ENCODE results near the gene NUDT7.

Gene NUDT7

DNA sequence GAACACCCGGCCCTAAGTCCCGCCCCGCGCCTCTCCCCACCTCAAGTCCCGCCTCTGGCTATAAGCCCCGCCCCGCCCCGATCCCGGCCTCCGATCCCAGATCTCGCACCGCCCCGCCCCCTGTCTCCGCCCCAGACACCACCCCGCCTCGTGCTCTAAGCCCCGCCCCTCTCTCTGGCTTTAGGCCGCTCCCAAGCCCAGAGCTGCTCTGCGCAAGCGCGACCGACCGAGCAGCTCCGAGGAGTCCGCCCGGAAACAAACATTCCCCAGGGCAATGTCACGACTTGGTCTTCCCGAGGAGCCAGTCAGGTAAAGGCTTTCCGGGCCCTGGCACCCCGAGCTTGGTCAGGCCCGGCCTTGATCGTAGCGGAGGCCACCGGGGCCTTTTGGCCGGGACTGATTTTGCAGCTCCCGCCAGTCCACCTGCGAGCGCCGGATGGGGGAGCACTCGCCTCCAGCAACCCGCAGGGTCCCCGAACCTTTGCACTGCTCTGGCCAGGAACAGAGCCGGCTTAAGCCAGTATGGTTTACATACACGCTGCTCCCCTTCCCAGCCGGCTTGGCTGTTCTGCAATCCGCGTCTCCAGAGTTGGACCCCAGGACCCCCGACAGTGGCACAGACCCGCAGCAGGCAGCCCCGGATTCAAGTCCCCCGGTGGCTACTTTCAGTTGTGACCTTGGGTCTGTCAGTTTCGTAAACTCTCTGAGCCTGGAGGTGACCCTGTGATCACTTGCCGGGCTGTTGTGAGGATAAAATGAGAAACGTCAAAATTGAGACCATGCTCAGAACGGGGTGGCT is at the start of gene NUDT7:
Gene NUDT7 (plus strand): TSS at position 206 of the 799 bp plus-strand sequence. CDS start 69 bp downstream, at position 275.
- peak within 1 kb of the TSS in 20 of 21 experiments; percentile 42 to 92 (median 83) for H3K27ac ChIP-seq
- peak within 1 kb of the TSS; percentile 54 to 89 (median 79) for H3K4me3 ChIP-seq

DNA sequence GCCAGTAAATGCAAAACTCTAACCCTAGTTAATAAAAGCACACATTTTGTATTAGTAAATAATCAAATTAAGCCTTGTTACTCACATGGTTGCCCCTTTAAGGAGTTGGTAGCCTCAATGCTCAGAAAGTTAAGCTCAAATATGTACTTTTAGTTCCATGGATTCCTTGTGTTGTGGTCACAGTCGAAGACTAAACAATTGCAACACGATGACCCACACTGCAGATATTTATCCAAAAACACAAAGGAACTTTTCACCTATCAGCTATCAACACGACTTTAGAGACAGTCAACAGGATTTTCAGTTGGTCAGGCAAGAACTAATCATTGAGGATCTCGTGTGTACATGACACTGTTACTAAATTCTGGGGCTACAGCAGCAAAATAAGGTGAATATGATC is 47.4 kb upstream of the NUDT7 start:
- H3K4me3 ChIP-seq = no peak overlapping the region
- no peak overlapping the region for H3K27ac ChIP-seq

DNA sequence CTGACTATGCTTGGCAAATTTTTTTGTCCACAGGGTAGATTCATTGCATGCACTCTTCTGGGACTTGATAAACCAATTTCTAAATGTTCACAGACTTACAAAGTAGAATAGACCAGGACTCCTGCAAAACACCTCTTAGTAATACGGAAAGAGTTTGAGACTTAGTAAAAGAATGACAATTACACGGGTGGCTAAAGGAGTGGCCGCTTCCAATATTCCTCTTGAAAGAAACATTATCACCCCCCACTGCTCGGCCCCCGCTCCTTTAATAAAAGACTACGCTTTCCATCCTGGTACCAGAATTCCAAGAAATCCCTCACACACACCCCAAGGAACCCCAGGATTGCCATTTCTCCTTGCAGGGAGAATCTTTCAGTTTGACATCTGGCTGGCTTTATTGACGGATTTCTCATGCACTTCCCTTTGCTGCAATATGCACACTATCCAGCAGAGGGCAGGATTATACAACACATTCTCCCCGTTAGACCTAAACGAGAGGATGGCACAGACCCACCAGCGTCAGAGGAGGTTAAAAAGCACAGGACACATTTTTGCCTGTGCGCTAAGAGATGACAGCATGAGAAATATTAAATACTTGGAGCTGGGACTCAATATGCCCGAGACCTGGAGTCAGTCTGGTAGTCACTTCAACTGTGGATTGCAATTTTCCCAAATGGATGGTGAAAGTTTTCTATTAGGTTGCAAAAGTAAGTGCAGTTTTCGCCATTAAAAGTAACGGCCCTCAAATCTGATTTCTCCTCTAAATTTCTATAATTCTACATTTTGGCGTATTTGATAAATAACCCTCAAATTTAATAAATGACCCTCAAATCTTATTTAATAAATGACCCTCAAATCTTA is 46.6 kb upstream of the NUDT7 start:
- Histone ChIP-seq H3K27ac (no peak overlapping the region), H3K4me3 (no peak overlapping the region)

DNA sequence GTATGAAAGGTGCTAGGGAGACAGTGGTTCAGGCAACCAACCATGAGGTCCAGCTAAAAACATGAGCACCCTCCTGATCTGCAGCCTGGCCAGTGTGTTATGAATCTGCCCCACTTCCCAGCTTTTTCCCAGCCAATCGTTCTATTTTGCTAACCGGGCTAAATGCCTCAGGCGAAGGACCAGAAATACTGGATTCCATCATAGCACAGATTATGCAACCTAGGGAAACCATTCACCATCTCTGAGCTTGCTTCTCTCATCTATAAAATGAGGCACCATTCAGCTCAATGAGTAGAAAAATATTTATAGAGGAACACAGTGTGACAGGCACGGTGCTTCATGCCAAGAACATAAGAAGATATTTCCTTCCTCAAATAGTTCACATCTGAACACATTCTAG is 45.2 kb upstream of the NUDT7 start:
- Histone ChIP-seq H3K27ac (no peak overlapping the region), H3K4me3 (no peak overlapping the region)

DNA sequence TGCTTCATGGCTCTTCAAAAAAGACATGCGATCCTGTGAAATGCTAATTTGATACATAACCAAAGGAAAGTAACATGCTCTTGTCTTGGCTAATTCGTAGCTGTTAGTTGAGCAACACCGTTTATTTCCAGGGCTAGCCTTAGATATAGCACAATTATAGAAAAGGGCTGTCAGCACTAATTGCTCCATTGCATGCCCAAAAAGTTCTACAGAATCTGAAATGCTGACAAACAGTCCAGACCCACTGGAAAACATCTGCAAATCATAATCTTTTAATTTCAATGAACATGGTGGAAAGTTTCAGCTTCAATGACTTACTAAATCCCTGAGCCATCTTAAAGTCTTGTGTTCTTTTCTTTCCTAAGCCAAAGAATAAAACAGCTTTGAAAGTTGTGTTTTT is 42.9 kb upstream of the NUDT7 start:
- no peak overlapping the region for H3K27ac ChIP-seq
- no peak overlapping the region for H3K4me3 ChIP-seq

DNA sequence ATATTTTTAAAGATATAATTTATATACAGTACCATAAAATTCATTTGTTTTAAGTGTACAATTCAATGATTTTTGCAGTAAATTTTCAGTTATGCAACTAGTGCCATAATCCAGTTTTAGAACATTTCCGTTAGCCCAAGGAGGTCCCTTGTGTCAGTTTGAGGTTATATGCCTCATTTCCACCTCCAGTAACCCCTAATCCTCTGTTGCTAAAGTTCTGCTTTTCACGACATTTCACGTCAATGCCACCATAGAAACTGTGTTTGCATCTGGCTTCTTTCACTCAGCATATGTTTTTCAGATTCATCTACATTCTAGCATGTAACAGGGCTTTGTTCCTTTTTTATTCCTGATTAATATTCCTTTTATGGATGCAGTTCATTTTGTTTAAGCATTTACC is 42.4 kb upstream of the NUDT7 start:
- no peak overlapping the region for H3K4me3 ChIP-seq

DNA sequence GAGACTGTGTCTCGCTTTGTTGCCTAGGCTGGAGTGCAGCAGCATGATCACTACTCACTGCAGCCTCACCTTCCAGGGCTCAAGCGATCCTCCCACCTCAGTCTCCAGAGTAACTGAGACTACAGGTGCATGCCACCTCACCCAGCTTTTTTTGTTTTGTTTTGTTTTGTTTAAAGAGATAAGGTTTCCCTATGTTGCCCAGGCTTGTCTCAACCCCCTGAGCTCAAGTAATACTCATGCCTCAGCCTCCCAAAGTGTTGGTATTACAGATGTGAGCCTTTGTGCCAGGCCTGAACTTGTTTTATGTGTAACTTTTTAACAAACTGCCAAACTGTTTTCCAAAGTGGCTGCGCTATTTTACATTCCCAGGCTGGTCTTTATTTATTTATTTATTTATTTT is 41.8 kb upstream of the NUDT7 start:
- no peak overlapping the region for H3K4me3 ChIP-seq
- no peak overlapping the region for H3K27ac ChIP-seq

More for the DNA sequence above, 42.4 kb upstream of the NUDT7 start:
- H3K27ac ChIP-seq = no peak overlapping the region

DNA sequence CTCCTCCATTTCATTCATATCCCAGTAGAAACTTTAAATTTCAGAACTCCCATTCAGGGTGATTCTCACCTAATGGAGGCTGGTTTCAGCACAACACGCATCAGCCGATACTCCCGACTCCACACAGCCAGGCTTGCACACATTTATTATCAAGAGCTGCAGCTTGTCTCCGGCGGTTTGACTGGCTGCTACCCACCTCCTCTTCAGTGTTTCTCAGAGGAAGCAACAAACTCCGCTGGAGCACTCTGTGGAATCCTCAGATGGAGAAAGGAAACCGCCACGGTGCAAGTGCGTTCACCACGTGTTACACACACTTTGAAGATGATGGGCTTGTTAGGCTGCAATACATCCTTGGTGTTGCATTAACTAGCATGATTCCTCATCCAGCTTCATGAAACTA is 39.7 kb upstream of the NUDT7 start:
- Histone ChIP-seq H3K27ac (no peak overlapping the region), H3K4me3 (no peak overlapping the region)

DNA sequence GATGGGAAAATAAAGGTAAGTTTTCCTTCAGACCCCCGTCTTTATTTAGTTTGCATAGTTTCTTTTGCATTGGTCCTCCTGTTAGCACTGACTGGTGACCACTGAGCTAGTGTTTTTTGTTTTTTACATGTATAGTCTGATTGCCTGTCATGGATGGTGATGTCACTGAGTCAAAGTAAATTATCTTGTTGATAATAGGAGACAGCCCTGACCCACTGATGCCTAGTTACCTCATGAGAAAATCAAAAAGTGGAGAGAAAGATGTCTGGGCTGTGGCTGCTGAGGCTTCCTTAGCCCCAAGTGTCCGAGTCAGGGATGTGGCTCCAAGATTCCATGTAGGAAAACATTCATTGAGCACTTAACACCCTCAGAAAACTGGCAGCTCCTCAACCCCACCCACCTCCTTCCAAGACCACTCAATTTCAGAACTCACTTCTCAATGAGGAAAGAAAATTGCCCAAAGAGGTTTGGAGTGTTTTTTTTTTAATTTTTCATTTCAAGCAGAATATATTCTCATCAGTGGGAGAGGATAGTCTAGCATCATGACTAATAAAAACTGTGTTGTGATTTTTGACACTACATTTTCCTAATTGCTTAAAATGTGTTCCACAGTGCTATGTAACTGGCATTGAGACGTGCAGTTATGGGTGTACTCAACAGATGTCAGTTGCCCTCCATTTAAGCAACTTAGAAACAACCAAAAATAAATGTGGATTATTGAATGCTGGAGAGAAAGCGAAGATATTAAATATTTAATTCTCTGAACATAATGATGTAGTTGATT is 38.7 kb upstream of the NUDT7 start:
- H3K27ac ChIP-seq = no peak overlapping the region
- H3K4me3 ChIP-seq = no peak overlapping the region

DNA sequence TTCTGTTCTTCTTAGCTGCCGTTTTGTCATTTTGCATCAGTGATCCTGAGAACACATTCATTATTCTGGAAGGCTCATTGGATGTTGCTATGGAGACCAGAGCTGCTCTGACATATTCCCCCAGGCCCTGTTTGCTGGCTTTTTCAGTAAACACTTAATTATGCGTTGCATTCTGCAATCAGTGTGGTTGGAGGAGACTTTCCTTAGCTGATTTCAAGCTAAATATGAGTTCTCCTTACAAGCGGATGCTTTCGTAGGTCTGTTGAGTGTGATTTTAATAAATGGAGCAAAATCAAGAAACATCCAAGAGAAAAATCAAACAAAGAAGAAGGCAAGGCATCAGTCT is 38.2 kb upstream of the NUDT7 start:
- no peak overlapping the region for H3K4me3 ChIP-seq
- H3K27ac ChIP-seq = no peak overlapping the region

DNA sequence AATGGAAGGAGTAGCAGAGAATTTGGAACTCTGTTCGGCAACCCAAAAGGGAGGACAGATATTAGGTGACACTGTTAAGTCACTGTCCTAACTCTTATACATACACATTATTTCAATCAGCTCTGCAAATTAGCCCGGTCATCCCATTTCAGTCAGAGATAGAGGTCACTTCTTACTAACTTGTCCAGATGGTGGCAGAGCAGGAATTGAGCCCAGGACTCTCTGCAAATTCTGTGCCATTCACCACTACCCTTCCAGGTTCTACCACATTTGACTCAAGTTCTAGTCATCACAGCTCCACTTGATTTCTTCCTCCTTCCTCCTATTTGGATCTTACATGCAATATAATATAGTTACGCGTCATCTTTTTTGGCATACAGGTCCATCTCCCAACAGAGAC is 35.9 kb upstream of the NUDT7 start:
- Histone ChIP-seq H3K27ac (no peak overlapping the region), H3K4me3 (no peak overlapping the region)

DNA sequence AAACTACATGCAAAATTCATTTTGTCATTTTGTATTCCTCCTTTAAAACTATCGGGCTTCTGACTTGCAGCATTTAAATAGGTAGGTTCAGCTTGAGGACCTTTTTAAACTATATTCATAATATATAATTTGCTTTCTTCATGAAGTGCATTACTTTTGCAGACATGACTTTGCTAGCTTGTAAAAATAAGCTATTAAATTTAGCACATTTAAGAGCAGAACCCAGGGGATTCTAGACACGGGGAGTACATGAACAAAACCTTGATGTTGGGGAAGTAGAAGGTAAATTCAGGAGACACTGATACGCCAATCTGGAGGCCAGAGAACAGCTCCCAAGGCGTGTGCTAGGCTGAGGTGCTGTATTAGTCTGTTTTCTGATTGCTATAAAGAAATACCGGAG is 32.3 kb upstream of the NUDT7 start:
- no peak overlapping the region for H3K27ac ChIP-seq
- no peak overlapping the region for H3K4me3 ChIP-seq

DNA sequence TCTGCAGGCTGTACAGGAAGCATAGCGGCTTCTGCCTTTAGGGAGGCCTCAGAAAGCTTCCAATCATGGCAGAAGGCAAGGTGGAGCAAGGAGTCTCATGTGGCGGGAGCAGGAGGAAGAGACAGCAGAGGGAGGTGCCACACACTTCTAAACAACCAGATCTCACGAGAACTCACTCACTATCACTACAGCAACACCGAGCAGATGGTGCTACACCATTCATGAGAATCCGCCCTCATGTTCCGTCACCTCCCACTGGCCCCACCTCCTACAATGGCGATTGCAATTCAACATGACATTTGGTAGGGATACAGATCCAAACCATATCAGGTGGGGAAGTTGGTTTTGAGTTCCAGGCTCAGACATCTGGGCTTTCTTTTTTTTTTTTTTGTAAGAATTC is 31.9 kb upstream of the NUDT7 start:
- Histone ChIP-seq H3K4me3 (no peak overlapping the region), H3K27ac (no peak overlapping the region)

DNA sequence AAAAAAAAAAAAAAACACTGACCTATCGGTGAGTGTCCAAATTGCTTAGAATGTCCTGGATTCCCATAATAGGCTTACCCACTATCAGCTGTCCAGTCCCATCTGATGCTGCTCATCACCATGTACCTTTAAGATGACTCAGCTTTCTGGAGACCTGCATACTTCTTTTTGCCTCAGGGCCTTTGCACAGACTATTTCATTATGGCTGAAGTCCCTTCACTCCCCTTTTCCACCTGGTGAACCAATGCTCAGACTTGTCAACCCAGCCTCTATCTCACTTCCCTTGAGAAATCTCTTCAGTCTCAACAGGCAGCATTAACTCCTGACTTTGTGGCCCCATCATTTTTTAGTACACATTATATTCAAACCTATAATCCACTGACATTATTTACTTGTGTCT is 29.7 kb upstream of the NUDT7 start:
- H3K27ac ChIP-seq = no peak overlapping the region
- no peak overlapping the region for H3K4me3 ChIP-seq

DNA sequence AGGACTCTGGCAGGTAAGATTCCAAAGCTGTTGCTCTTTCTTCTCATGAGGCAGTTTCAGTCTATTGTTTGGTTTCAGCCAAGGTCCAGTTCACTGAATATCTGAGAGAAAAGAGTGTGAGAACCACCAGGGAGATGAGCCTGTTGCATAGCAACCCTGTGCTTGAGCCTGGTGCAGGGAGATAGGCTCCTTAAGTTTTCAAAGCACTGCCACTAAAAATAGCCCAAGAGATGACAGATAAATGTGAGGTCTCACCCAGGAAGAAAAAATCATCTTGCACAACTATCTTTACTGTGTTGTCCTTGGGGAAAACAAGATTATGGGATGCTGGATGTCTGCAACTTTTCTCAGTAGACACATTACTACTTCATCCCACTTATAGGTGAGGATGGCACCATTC is 26.2 kb upstream of the NUDT7 start:
- no peak overlapping the region for H3K27ac ChIP-seq
- H3K4me3 ChIP-seq = no peak overlapping the region

DNA sequence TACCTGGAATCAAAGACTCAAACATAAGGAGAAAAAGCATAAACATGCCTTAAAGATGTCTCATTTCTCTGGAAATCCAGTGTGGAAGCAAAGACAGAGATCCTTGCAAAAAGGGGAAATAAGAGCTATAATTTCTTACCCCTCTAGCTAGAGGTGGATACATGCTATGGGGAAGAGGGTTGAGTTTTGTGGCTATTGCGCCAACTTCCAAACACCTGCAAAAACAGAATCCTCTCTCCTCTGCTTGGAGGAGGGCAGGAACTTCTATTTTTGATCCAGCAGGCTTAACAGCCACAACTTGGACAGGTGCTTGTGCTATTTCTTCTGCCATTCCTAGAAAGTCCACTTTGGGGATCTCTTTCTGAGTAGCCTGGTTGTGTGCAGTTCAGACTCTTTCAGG is 21.5 kb upstream of the NUDT7 start:
- no peak overlapping the region for H3K27ac ChIP-seq
- H3K4me3 ChIP-seq = no peak overlapping the region

DNA sequence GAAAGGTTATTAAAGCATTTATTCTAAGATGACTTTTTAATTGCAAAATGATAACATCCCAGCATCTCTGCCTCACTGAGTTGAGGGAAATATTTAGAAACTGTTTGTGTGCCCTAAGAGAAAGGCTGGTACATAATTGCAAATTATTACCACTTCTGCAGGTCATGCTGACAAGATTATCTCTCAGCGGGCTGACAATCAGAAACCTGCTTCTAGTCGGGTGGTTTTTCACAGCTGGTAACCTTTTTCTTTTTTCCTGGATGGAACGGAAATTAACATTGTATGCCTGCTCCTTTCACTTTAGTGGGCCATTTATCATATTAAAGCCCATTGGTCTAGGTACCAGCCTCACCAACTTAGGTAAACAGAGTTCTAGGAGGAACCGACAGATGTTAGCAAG is 17.0 kb upstream of the NUDT7 start:
- H3K4me3 ChIP-seq = no peak overlapping the region

DNA sequence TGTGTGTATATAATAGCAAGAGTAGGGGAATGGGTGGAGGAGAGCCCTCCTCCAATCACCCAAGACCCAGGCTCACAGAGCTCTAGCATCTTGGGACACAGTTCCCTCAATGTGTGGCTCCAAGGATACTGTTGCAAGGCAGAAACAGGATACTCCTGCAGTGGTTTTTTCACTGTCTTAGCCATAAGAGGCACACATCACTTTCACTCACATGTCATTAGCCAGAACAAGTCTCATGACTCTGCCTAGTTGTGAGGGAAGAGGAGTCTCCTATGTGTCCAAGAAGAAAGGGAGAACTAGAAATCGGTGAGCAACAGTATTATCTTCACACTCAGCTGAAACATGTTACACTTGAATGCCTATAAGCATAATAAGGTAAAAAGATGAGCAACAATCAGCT is 11.1 kb upstream of the NUDT7 start:
- Histone ChIP-seq H3K4me3 (no peak overlapping the region), H3K27ac (no peak overlapping the region)

More for the DNA sequence above, 17.0 kb upstream of the NUDT7 start:
- no peak overlapping the region for H3K27ac ChIP-seq

DNA sequence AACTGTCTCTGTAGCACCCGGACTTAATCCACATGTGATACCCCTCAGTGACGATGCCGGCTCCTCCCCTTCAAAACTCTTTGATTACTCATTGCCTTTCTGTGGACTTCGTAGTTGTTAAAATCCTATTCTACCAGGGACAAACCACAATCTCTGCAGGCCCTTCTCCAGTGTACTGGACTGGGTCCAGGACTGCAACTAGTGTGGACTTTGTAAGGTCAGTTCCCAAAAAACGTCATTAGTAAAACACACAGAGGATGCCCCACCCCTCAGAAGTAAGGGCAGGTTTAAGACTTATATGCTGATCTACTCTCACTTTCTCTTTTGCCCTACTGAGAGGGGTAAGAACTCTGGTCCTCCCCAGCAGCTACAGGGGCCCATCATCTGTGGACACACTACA is 10.5 kb upstream of the NUDT7 start:
- Histone ChIP-seq H3K27ac (no peak overlapping the region), H3K4me3 (no peak overlapping the region)

DNA sequence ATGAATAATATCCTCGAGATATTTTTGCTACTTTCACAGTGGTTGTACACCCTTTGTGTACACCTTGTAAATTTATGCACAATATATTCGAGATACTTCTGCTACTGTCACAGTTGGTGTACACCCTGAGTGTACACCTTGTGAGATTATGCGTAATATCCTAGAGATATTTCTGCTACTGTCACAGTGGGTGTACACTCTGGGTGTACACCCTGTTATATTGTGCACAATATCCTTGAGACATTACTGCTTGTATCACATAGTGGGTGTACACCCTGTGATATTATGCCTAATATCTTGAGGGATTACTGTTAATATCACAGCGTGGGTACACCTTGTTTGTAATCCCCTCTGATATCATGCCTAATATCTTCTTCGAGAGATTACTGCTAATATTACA is 7.2 kb upstream of the NUDT7 start:
- Histone ChIP-seq H3K4me3 (no peak overlapping the region), H3K27ac (no peak overlapping the region)

All from skin epidermis (tissue), 12 donors.